Left lung (tissue), 10 donors: Measurements from ENCODE around the gene PDE10A. TPM values are rescaled to one million over a fixed set of nuclear protein-coding genes. Genes with fewer than 3 reads are reported as not detected.

Experiments
- ATAC-seq: fragments of 200-7000 bp; cut with Tn5 transposase; one replicate; pipeline ENCODE4 v1.9.1; 2020; ENCODE audit warnings: moderate library complexity
- DNase-seq, 4 donors: peaks; one replicate each; pipeline ENCODE4 v3.0.0-alpha.2; 2013 to 2020
- H3K27ac ChIP-seq, 2 donors: fragments of 200-600 bp; sonication (generic) in 1 of 2; one replicate each; pipeline versions ENCODE4 v1.5.0 to v1.8.0; 2020 to 2021
- H3K27me3 ChIP-seq, 2 donors: fragments of 200-600 bp; sonication (generic) in 1 of 2; one replicate each; pipeline versions ENCODE4 v1.5.0 to v1.8.0; 2020 to 2021
- H3K36me3 ChIP-seq, 2 donors: fragments of 200-600 bp; sonication (generic) in 1 of 2; one replicate each; pipeline versions ENCODE4 v1.5.0 to v1.8.0; 2020 to 2021
- H3K4me1 ChIP-seq, 2 donors: fragments of 200-600 bp; one replicate each; pipeline ENCODE4 v1.8.0; 2021
- H3K4me3 ChIP-seq, 2 donors: fragments of 200-600 bp; sonication (generic) in 1 of 2; one replicate each; pipeline versions ENCODE4 v1.5.0 to v1.8.0; 2020 to 2021; ENCODE audit warnings: mild to moderate bottlenecking in 1 of 2
- H3K9me3 ChIP-seq, 2 donors: fragments of 200-600 bp; sonication (generic) in 1 of 2; one replicate each; pipeline versions ENCODE4 v1.5.0 to v1.8.0; 2020 to 2021
- CTCF ChIP-seq, 2 donors: fragments of 200-600 bp; sonication (generic) in 1 of 2; IDR thresholded peaks; one replicate each; pipeline versions ENCODE4 v1.5.0 to v1.8.0; 2021; ENCODE audit warnings: antibody characterized with exemption in 2 of 2
- intact Hi-C, 2 donors: fragments of 100-400 bp; cut with DNase I; formaldehyde crosslinking; loops; one replicate each; pipeline versions ENCODE4 v1.11.2 to v1.14.2; 2022
- polyA plus RNA-seq, 6 donors: library from polyadenylated mRNA; unstranded; fragments of 120-200 nt; gene quantifications; one replicate each; pipeline ENCODE4 v1.2.1, GENCODE V29; 2013; ENCODE audit not compliant: insufficient read length in 6 of 6
- total RNA-seq, 2 donors: library from RNA; stranded (reverse); fragmentation: NEBNext Ultra II Directional; extraction: Animal tissue kit (Norgen Biotek cat#: 25700); gene quantifications; one replicate each; pipeline ENCODE4 v1.2.1, GENCODE V29; 2021
- donor health status: DM: no; HTN: yes; CAD: no.
- donor health status: DM: no; HTN: no; CAD: no.

Gene PDE10A
- total and polyA plus RNA-seq, 8 donors: 1.3 to 10.0 (median 8.2) TPM

GRCh38 chr6:165584541-165584940 is 78.5 kb downstream of the PDE10A start:
- intact Hi-C loops: no loop called here
- no peak for ATAC-seq
- Histone ChIP-seq H3K36me3 (no peaks in the 10 kb centered on the region), H3K27ac (no peak overlapping the region), H3K4me1 (no peaks in the 10 kb centered on the region), H3K9me3 (no peaks in the 10 kb centered on the region), H3K27me3 (no peaks in the 10 kb centered on the region), H3K4me3 (no peak overlapping the region)
- DNase-seq: no peak
- TF ChIP-seq CTCF (IDR thresholded peaks at IDR 0.05): no peak

GRCh38 chr6:165581678-165582077 is 81.4 kb downstream of the PDE10A start:
- H3K4me3 ChIP-seq: no peak overlapping the region
- TF ChIP-seq CTCF (IDR thresholded peaks at IDR 0.05): no peak
- H3K4me1 ChIP-seq: no peaks in the 10 kb centered on the region
- H3K27ac ChIP-seq: no peak overlapping the region
- intact Hi-C loops: no loop called here
- no peaks in the 10 kb centered on the region for H3K27me3 ChIP-seq
- H3K9me3 ChIP-seq: peaks cover 0 to 4% of the 10 kb centered on the region in 2 donors
- DNase-seq: no peak
- ATAC-seq: no peak
- H3K36me3 ChIP-seq: no peaks in the 10 kb centered on the region

- Histone ChIP-seq H3K4me1 (no peaks in the 10 kb centered on the region), H3K4me3 (no peak overlapping the region), H3K27me3 (no peaks in the 10 kb centered on the region), H3K27ac (no peak overlapping the region), H3K36me3 (no peaks in the 10 kb centered on the region), H3K9me3 (peaks cover 0 to 4% of the 10 kb centered on the region in 2 donors)
- no peak for TF ChIP-seq CTCF (IDR thresholded peaks at IDR 0.05)
- intact Hi-C loops: no loop called here
- no peak for DNase-seq
- no peak for ATAC-seq
These were observed 82.9 kb downstream of the PDE10A start for GRCh38 chr6:165580136-165580535.

- Histone ChIP-seq H3K27me3 (no peaks in the 10 kb centered on the region), H3K4me3 (no peak overlapping the region), H3K4me1 (no peaks in the 10 kb centered on the region), H3K9me3 (peaks cover 0 to 4% of the 10 kb centered on the region in 2 donors), H3K27ac (no peak overlapping the region), H3K36me3 (no peaks in the 10 kb centered on the region)
- intact Hi-C loops: no loop called here
- TF ChIP-seq CTCF (IDR thresholded peaks at IDR 0.05): no peak
- DNase-seq (no peak), ATAC-seq (no peak)
These were observed 83.9 kb downstream of the PDE10A start for GRCh38 chr6:165579151-165579550.

GRCh38 chr6:165577556-165577955 is 85.5 kb downstream of the PDE10A start:
- Histone ChIP-seq H3K4me1 (no peaks in the 10 kb centered on the region), H3K27ac (no peak overlapping the region), H3K4me3 (no peak overlapping the region), H3K9me3 (peaks cover 0 to 4% of the 10 kb centered on the region in 2 donors), H3K36me3 (no peaks in the 10 kb centered on the region), H3K27me3 (no peaks in the 10 kb centered on the region)
- intact Hi-C loops: no loop called here
- no peak for TF ChIP-seq CTCF (IDR thresholded peaks at IDR 0.05)
- ATAC-seq: no peak
- DNase-seq: peak in 1 of 4 donors; percentile 51
